ENCODE results near the gene PRRT1.
"Not testable (repeated sequence)": the region's sequence is repeated elsewhere in the genome, so short reads cannot be mapped to it uniquely, and the experiment has no call there.

The PRRT1 gene

GRCh38 chr6:32117461-32117860 is 34.3 kb downstream of the PRRT1 start:
- no peak for DNase-seq

DNA sequence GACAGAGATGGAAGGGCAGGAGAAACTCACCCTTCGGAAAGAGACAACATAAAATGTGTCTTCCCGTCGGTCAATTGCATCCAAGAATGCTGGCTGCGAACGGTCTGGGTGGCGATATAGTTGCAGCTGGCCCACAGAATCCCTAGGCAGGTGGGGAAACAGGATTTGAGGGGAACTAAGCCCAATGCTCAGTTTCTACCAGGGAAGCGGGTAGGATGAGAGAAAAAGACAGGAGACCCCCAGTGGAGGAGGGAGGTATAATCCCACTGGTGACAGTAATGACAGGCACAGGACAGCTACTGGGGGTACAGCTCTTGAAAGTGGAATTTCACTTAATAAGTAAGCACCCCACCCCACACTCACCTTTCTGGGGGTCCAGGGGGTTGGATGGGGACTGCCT is 35.1 kb downstream of the PRRT1 start:
- DNase-seq = peak; percentile 28

- DNase-seq = no peak
Observed at GRCh38 chr6:32115623-32116022, 36.1 kb downstream of the PRRT1 start.

- DNase-seq = no peak
Observed at GRCh38 chr6:32114796-32115195, 36.9 kb downstream of the PRRT1 start.

DNA sequence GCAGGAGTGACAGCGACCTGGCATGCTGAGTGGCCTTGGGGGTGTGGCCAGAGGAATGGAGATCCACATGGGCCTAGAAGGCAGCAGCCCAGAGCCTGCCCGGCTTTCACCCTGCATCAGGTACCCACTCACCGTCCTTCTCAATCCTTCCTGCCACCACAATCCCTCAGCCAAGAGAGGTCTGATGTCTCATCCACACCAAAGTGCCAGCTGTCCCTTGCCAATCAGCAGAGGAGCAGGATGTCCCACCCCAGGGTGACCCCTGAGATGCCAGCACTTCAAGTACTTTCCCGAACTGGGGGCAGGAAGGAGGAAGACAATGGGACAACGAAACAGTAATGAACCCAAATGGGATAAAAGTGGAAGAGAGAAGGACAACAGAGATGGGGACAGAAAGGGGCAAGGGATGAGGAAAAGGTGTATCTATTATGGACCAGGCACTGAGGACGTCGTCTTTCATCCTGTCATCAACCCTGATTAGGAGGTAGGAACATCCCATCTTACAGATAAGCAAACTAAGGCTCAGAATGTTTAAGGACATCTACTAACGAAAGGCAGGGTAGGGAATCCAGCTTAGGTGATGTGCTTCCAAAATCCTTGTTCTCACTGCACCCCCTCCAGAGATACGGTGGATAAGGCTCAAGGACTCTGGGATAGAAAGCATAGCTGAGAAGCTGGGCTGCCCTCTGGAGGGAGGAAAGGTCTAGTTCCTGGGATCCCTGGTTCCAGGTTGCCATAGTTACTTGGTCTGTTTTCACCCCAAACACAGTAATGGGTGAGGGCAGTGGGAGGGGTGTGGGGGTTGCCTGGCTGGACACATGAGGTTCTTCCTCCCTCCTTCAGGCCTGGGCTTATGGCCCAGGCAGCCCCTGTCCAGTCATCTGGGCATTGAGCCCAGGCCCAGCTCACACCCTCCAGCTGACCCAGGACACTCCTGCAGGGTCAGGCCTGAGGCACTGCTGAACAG is 38.1 kb downstream of the PRRT1 start:
- DNase-seq = peak; percentile 77

DNA sequence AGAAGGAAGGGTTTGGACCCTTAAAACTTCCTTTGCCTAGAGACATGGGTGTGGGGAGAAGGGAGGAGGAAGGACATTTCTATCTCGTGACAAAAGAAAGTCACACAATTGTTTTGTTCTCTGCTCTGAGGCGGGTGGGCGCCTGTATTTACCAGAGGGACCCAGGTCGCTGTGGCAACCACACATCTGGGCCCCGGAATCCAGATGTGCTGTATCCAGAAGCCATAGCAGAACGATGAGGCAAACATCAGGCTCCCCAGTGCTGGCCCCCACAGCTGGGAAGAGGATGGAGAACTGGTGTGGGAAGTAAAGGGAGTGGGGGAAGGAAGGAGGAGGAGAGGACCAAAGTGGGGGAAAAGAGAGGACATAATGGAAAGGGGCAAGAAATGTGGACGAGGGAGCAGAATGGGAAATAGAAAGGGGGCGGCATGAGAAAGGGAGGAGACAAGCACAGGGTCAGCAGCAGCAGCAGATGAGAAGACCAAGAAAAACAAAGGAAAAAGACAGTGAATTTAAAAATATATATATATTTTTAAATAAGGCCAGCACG is 39.2 kb downstream of the PRRT1 start:
- DNase-seq = no peak

- DNase-seq = no peak
Observed at GRCh38 chr6:32111424-32112066, 40.2 kb downstream of the PRRT1 start.

GRCh38 chr6:32110632-32111031 is 41.1 kb downstream of the PRRT1 start:
- peak; percentile 39 for DNase-seq

- no peak for DNase-seq
Observed at GRCh38 chr6:32109765-32110160, 42.0 kb downstream of the PRRT1 start.

GRCh38 chr6:32109114-32109764 is 42.5 kb downstream of the PRRT1 start, which contains the start of gene TNXB:
Gene TNXB, minus strand, starts transcription at chr6:32109338. Its CDS starts 11,140 bp downstream, at chr6:32098198.
- peak; percentile 45 for DNase-seq

- no peak for DNase-seq
Observed at GRCh38 chr6:32108727-32109113, 43.0 kb downstream of the PRRT1 start.

GRCh38 chr6:32108094-32108627 is 43.6 kb downstream of the PRRT1 start:
- no peak for DNase-seq

- DNase-seq = no peak
Observed at GRCh38 chr6:32107406-32107805, 44.3 kb downstream of the PRRT1 start.

GRCh38 chr6:32105433-32105832 is 46.3 kb downstream of the PRRT1 start:
- DNase-seq = no peak

DNA sequence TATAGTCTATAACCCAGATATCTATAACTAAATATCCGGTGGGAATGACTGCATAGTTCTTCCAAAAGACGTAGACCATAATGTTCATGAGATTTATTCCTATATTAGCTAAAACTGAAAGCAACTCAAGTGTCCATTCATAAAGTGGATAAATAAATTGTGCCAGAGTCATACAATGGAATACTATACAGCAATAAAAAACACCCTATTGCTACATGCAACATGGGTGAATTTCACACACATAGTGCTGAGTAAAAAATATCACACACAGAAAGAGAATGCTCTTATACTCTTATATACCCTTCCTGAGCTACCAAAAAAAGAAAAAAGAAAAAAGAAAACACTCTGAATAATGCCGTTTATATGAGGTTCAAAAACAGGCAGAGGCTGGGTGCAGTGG is 49.5 kb downstream of the PRRT1 start:
- DNase-seq = no peak

DNA sequence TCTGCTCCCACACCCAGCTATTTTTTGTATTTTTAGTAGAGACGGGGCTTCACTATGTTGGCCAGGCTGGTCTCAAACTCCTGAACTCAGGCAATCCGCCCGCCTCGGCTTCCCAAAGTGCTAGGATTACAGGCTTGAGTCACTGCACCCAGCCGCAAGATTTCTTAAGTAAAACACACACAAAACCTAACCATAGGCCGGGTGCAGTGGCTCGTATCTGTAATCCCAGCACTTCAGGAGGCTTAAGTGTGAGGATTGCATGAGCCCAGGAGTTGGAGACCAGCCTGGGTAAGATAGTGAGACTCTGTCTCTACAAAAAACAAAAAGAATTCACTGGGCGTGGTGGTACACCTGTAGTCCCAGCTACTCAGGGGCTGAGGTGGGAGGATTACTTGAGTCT is 51.5 kb downstream of the PRRT1 start:
- DNase-seq = not testable (repeated sequence)
